Measurements from ENCODE around the gene CYFIP1. TPM values are rescaled to one million over a fixed set of nuclear protein-coding genes. Genes with fewer than 3 reads are reported as not detected.

Gene CYFIP1
- total RNA-seq: 94.6 and 103 TPM in 2 replicates

GRCh38 chr15:22980189-22981050, at the start of gene CYFIP1:
Gene CYFIP1 (minus strand): TSS chr15:22980368. CDS start chr15:22947285, 33,083 bp downstream.

GRCh38 chr15:22838292-22839042, 141.7 kb downstream of the CYFIP1 start, which contains the start of gene NIPA2:
Gene NIPA2 (plus strand): TSS chr15:22838666. CDS start chr15:22851732, 13,066 bp downstream.

Other genes starting within 250 kb of the CYFIP1 start
- 2.9 and 4.7 TPM in 2 replicates for gene NIPA1, start 193.7 kb downstream of the CYFIP1 start, total RNA-seq
- gene NIPA2, start 141.7 kb downstream of the CYFIP1 start, total RNA-seq: 36.9 and 74.5 TPM in 2 replicates
- gene TUBGCP5, start 59.2 kb upstream of the CYFIP1 start, total RNA-seq: 12.8 and 22.8 TPM in 2 replicates
- gene GOLGA6L1, start 156.5 kb upstream of the CYFIP1 start, total RNA-seq: not detected in 2 replicates

All from placental epithelial cell (primary cell).